Erythroblast (primary cell): ENCODE results near the gene PMF1.

Source experiments
- DNase-seq, 2 experiments: peaks; one replicate each; lab custom pipeline; 2025; lab: John Stamatoyannopoulos, UW
- GATA1 ChIP-seq: IDR thresholded peaks from 2 replicates; pipeline ENCODE4 v1.6.1; 2011; ENCODE audit warnings: low read depth, mild to moderate bottlenecking, control low read depth, low read length, moderate library complexity
- POLR2A ChIP-seq: IDR thresholded peaks from 2 replicates; pipeline ENCODE4 v1.6.1; 2011; ENCODE audit warnings: mild to moderate bottlenecking, low read length

PMF1 gene

DNA sequence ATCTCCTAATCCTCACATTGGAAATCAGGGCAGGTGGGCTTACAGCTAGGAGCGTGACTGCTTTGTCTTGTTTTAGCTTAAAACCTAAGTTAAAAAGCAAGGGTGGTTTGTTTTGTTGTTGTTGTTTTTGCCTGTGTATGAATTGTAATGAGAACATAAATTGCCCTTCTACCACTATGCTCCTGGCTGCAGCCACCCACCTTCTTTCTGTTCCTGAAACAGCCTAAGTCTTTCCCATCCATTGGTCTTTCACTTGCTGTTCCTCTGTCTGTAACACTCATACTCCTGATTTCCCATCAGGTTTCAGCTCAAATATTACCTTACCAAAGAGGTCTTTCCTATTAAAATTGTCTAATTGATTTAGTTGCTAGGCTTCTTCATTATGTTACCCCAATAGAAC lies 70.7 kb downstream of the PMF1 start:
- no peak for DNase-seq
- no peak for TF ChIP-seq POLR2A
- no peak for TF ChIP-seq GATA1

GRCh38 chr1:156284112-156284511 lies 71.3 kb downstream of the PMF1 start, which contains the start of gene TMEM79:
Gene TMEM79 (plus strand): TSS chr1:156284325. CDS start chr1:156285227, 902 bp downstream.
- no peak for TF ChIP-seq GATA1
- TF ChIP-seq POLR2A, result no peak
- DNase-seq, result no peak

- DNase-seq, result no peak
- TF ChIP-seq GATA1 (no peak), POLR2A (no peak)
Measured at GRCh38 chr1:156284757-156285156, 72.0 kb downstream of the PMF1 start.

DNA sequence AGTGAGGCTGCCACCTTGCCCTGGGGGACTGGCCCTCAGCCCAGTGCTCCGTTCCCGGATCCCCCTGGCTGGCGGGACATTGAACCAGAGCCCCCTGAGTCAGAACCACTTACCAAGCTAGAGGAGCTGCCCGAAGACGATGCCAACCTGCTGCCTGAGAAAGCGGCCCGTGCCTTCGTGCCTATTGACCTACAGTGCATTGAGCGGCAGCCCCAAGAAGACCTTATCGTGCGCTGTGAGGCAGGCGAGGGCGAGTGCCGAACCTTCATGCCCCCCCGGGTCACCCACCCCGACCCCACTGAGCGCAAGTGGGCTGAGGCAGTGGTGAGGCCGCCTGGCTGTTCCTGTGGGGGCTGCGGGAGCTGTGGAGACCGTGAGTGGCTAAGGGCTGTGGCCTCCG lies 72.6 kb downstream of the PMF1 start:
- no peak for DNase-seq
- TF ChIP-seq POLR2A (no peak), GATA1 (no peak)

- no peak for TF ChIP-seq GATA1
- TF ChIP-seq POLR2A, result no peak
- DNase-seq, result no peak
Measured at GRCh38 chr1:156286061-156286460, 73.3 kb downstream of the PMF1 start.
